HepG2 (cell line): Measurements from ENCODE around the gene KIAA0232. TPM values are rescaled to one million over a fixed set of nuclear protein-coding genes. Genes with fewer than 3 reads are reported as not detected.

Source experiments
- AGO2 ChIP-seq: fragments of 200-400 bp; formaldehyde crosslinking; optimal IDR thresholded peaks from 2 replicates; pipeline ENCODE3; 2017; ENCODE audit warnings: mild to moderate bottlenecking, low read depth, low read length, moderate library complexity
- AKNA ChIP-seq: sonication (generic); formaldehyde crosslinking; IDR thresholded peaks from 2 replicates; pipeline ENCODE4 v1.4.0; 2020; ENCODE audit warnings: missing genetic modification reagents, borderline replicate concordance
- ATF7 ChIP-seq, 2 experiments: fragments of 450-650 bp in 1 of 2; sonication (generic) in 1 of 2; formaldehyde crosslinking in 1 of 2; IDR thresholded peaks; 2 replicates each; pipeline versions ENCODE4 v1.4.0 to v1.6.1; 2016 to 2020; ENCODE audit warnings: antibody characterized with exemption in 1 of 2, mild to moderate bottlenecking in 1 of 2, missing genetic modification reagents in 1 of 2
- CCAR2 ChIP-seq: fragments of 200-400 bp; formaldehyde crosslinking; optimal IDR thresholded peaks from 2 replicates; pipeline ENCODE3; 2018; ENCODE audit warnings: low read depth, mild to moderate bottlenecking, low read length, moderate library complexity
- CHCHD3 ChIP-seq: sonication (generic); formaldehyde crosslinking; IDR thresholded peaks from 2 replicates; pipeline ENCODE4 v1.8.0; 2022; ENCODE audit warnings: mild to moderate bottlenecking, missing genetic modification reagents, moderate library complexity
- HES4 ChIP-seq: sonication (generic); formaldehyde crosslinking; IDR thresholded peaks from 2 replicates; pipeline ENCODE4 v1.9.0; 2021; ENCODE audit warnings: mild to moderate bottlenecking, missing genetic modification reagents, borderline replicate concordance
- PBX2 ChIP-seq: IDR thresholded peaks from 2 replicates; pipeline ENCODE4 v1.6.1; 2016; ENCODE audit warnings: control low read depth
- ZNF224 ChIP-seq: sonication (generic); formaldehyde crosslinking; IDR thresholded peaks from 2 replicates; pipeline ENCODE4 v1.5.0; 2020; ENCODE audit warnings: mild to moderate bottlenecking, missing genetic modification reagents
- ZNF431 ChIP-seq: sonication (generic); formaldehyde crosslinking; IDR thresholded peaks from 2 replicates; pipeline ENCODE4 v1.9.0; 2022; ENCODE audit warnings: missing genetic modification reagents, low read depth, mild to moderate bottlenecking, borderline replicate concordance
- polyA plus RNA-seq, 8 experiments: library from polyadenylated mRNA; depleted of rRNA in 3 of 8; stranded (reverse) in 7 of 8; unstranded in 1 of 8; fragments of >200 nt; fragmentation: Illumina TruSeq in 4 of 8; extraction: Trizol in 4 of 8; gene quantifications; 2 replicates each; pipeline versions ENCODE4 v1.2.1 to v1.2.3, GENCODE V29; 2011 to 2016; ENCODE audit warnings: low read depth in 4 of 8, missing spikeins in 1 of 8, mixed read lengths in 1 of 8; ENCODE audit not compliant: insufficient read depth in 1 of 8
- total RNA-seq, 5 experiments: library from RNA; depleted of rRNA; stranded (reverse); fragments of >200 nt; fragmentation: Illumina TruSeq; extraction: Trizol; gene quantifications; 2 replicates each; pipeline ENCODE4 v1.2.3, GENCODE V29; 2016; ENCODE audit warnings: low read depth in 1 of 5

The KIAA0232 gene
- total and polyA plus RNA-seq, 2 of the 13 experiments (the other 11 are each of a cell fraction or from before 2014, with no cell fraction given) = 7.8 to 17.1 TPM

DNA sequence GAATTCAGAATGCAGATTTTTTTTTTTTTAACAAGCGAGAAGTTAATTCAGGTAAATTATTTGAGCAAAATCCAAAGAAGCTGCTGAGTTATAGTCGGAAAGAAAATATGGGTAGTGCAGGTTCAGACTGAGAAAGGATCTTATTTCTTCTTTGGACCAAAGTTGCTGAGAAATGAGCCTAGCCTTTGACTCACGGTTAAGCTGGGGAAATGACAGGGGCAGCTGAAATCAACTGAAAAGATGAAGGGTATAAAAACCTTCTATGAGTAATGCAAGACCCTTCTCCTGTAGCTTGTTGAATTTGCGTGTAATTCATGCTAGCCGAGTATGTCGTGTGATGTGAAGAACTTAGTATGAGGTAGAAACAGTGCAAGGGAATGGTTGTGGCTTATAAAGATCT is 63.0 kb downstream of the KIAA0232 start (continued):
- TF ChIP-seq AKNA (CRISPR knock-in tag) (no peak), CHCHD3 (CRISPR knock-in tag) (no peak), AGO2 (no peak), HES4 (CRISPR knock-in tag) (no peak), CCAR2 (no peak), ZNF224 (CRISPR knock-in tag) (no peak), PBX2 (CRISPR knock-in tag) (no peak), ATF7 (IDR thresholded peaks at IDR 0.05) (no peak), ATF7 (CRISPR knock-in tag; IDR thresholded peaks at IDR 0.05) (no peak), ZNF431 (CRISPR knock-in tag) (no peak)
